Testis (tissue), 2 donors: ENCODE data around the gene MAN2B2.

Experiments used
- CTCF ChIP-seq, 3 experiments: fragments of 450-650 bp in 2 of 3; fragments of 200-600 bp in 1 of 3; sonication (generic) in 1 of 3; IDR thresholded peaks; one replicate each; pipeline ENCODE4 v1.5.1; 2016 to 2019; ENCODE audit warnings: antibody characterized with exemption in 3 of 3, mild to moderate bottlenecking in 2 of 3, moderate library complexity in 1 of 3
- POLR2A ChIP-seq: fragments of 450-650 bp; IDR thresholded peaks from one replicate; pipeline ENCODE4 v1.6.1; 2017; ENCODE audit warnings: antibody characterized with exemption, mild to moderate bottlenecking, moderate library complexity

- TF ChIP-seq CTCF (IDR thresholded peaks at IDR 0.05) (no peak), POLR2A (no peak)
These were observed 47.7 kb upstream of the MAN2B2 start for GRCh38 chr4:6527259-6527658.
